ENCODE data around the gene CXXC4.

Gene CXXC4

DNA sequence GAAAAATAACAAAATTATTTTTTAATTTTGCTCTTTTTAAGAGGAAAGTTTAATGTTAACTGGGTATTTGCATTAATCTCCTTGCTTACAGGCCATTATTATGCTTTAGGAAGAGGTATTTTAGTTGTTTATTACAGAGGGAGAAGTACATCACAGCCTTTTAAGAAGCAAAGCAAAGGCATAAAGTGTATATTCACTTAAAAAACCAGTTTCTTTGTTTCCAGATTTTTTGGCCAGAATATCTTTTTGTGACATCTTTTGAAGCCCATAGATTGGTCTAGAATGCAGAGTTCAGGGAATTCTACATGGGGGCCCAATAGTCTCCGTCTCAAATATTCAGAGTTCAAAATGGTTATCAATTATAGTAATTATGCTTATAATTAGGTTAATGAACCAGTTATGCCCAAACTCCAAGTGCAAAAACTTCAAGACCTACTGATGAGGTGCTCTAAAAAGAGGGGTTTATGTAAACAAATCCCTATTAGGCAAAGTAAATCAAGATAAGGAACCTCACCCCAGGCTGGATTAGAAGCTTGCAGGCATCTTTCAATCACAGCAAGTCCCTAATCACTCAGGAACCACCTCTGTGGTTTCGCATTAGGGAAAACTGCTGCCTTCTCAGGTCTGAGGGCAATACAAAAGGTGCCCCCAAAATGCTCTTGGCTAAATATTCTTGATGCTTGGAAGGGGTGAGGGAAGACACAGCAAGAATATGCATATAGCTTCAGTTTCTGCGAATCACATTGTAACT, 1.4 kb downstream of the CXXC4 start:
- TF ChIP-seq, protein P1, sequence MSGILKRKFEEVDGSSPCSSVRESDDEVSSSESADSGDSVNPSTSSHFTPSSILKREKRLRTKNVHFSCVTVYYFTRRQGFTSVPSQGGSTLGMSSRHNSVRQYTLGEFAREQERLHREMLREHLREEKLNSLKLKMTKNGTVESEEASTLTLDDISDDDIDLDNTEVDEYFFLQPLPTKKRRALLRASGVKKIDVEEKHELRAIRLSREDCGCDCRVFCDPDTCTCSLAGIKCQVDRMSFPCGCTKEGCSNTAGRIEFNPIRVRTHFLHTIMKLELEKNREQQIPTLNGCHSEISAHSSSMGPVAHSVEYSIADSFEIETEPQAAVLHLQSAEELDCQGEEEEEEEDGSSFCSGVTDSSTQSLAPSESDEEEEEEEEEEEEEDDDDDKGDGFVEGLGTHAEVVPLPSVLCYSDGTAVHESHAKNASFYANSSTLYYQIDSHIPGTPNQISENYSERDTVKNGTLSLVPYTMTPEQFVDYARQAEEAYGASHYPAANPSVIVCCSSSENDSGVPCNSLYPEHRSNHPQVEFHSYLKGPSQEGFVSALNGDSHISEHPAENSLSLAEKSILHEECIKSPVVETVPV (CRISPR knock-in tag; IDR thresholded peaks at IDR 0.05), result no peak
- TF ChIP-seq BACH2 (CRISPR knock-in tag; IDR thresholded peaks at IDR 0.05; ENCODE audit: borderline replicate concordance) (no peak), OSR1 (CRISPR knock-in tag; IDR thresholded peaks at IDR 0.05) (no peak), SNAI2 (CRISPR knock-in tag; IDR thresholded peaks at IDR 0.05) (no peak), TCF4 (CRISPR knock-in tag; IDR thresholded peaks at IDR 0.05; ENCODE audit: borderline replicate concordance) (no peak), GLIS3 (CRISPR knock-in tag; IDR thresholded peaks at IDR 0.05) (no peak), ZFP30 (CRISPR knock-in tag; IDR thresholded peaks at IDR 0.05) (no peak), PPARA (CRISPR knock-in tag; IDR thresholded peaks at IDR 0.05; ENCODE audit: borderline replicate concordance) (no peak), ARNTL (CRISPR knock-in tag; IDR thresholded peaks at IDR 0.05; ENCODE audit: borderline replicate concordance, low read depth) (no peak)
- ATAC-seq, result no peak

DNA sequence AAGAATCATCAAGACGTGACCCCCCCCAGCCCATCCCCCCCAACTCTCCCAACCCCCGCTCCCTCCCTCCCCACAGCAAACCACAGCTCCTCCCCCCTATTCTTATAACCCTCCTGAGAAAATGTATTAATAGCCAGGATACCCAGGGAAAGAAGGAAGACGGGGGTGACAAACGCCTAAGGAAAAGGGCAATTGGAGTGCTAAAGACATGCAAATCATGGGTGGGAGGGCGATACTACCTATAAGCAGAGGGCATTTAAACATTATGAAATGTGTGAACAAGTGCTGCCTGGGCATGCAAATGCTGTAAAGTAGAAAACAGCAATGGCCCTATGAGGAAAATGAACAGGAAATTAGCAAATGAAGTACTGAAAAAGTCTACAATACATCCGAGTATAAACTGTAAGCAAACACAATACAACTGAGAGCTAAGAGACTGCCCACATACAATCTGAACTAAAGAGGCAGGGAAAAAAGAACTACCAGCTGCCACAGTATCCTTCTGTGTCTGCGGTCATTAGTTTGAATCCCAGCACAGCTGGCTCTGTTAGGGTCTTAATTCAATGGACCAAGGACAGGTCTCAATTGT, 2.4 kb downstream of the CXXC4 start:
- ATAC-seq, result peak; percentile 30; the same call in 1 of the 3 replicates
- TF ChIP-seq, protein P1 (CRISPR knock-in tag; IDR thresholded peaks at IDR 0.05), result no peak
- TF ChIP-seq, protein P2, sequence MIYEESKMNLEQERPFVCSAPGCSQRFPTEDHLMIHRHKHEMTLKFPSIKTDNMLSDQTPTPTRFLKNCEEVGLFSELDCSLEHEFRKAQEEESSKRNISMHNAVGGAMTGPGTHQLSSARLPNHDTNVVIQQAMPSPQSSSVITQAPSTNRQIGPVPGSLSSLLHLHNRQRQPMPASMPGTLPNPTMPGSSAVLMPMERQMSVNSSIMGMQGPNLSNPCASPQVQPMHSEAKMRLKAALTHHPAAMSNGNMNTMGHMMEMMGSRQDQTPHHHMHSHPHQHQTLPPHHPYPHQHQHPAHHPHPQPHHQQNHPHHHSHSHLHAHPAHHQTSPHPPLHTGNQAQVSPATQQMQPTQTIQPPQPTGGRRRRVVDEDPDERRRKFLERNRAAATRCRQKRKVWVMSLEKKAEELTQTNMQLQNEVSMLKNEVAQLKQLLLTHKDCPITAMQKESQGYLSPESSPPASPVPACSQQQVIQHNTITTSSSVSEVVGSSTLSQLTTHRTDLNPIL (CRISPR knock-in tag; IDR thresholded peaks at IDR 0.05; ENCODE audit: low read depth), result no peak
- TF ChIP-seq, protein P3, sequence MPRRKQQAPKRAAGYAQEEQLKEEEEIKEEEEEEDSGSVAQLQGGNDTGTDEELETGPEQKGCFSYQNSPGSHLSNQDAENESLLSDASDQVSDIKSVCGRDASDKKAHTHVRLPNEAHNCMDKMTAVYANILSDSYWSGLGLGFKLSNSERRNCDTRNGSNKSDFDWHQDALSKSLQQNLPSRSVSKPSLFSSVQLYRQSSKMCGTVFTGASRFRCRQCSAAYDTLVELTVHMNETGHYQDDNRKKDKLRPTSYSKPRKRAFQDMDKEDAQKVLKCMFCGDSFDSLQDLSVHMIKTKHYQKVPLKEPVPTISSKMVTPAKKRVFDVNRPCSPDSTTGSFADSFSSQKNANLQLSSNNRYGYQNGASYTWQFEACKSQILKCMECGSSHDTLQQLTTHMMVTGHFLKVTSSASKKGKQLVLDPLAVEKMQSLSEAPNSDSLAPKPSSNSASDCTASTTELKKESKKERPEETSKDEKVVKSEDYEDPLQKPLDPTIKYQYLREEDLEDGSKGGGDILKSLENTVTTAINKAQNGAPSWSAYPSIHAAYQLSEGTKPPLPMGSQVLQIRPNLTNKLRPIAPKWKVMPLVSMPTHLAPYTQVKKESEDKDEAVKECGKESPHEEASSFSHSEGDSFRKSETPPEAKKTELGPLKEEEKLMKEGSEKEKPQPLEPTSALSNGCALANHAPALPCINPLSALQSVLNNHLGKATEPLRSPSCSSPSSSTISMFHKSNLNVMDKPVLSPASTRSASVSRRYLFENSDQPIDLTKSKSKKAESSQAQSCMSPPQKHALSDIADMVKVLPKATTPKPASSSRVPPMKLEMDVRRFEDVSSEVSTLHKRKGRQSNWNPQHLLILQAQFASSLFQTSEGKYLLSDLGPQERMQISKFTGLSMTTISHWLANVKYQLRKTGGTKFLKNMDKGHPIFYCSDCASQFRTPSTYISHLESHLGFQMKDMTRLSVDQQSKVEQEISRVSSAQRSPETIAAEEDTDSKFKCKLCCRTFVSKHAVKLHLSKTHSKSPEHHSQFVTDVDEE (CRISPR knock-in tag; IDR thresholded peaks at IDR 0.05), result no peak
- no peak for TF ChIP-seq BACH2 (CRISPR knock-in tag; IDR thresholded peaks at IDR 0.05; ENCODE audit: borderline replicate concordance)
- TF ChIP-seq ZC3H10 (CRISPR knock-in tag; IDR thresholded peaks at IDR 0.05), result no peak
- TF ChIP-seq, protein P4, sequence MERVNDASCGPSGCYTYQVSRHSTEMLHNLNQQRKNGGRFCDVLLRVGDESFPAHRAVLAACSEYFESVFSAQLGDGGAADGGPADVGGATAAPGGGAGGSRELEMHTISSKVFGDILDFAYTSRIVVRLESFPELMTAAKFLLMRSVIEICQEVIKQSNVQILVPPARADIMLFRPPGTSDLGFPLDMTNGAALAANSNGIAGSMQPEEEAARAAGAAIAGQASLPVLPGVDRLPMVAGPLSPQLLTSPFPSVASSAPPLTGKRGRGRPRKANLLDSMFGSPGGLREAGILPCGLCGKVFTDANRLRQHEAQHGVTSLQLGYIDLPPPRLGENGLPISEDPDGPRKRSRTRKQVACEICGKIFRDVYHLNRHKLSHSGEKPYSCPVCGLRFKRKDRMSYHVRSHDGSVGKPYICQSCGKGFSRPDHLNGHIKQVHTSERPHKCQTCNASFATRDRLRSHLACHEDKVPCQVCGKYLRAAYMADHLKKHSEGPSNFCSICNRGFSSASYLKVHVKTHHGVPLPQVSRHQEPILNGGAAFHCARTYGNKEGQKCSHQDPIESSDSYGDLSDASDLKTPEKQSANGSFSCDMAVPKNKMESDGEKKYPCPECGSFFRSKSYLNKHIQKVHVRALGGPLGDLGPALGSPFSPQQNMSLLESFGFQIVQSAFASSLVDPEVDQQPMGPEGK (CRISPR knock-in tag; IDR thresholded peaks at IDR 0.05; ENCODE audit: borderline replicate concordance), result no peak
- TF ChIP-seq ZNF8 (CRISPR knock-in tag; IDR thresholded peaks at IDR 0.05), result no peak
- TF ChIP-seq CSDC2 (CRISPR knock-in tag; IDR thresholded peaks at IDR 0.05), result no peak
- no peak for TF ChIP-seq ZNF70 (CRISPR knock-in tag; IDR thresholded peaks at IDR 0.05)
- no peak for TF ChIP-seq GLIS3 (CRISPR knock-in tag; IDR thresholded peaks at IDR 0.05)
- no peak for TF ChIP-seq RARB (CRISPR knock-in tag; IDR thresholded peaks at IDR 0.05)

DNA sequence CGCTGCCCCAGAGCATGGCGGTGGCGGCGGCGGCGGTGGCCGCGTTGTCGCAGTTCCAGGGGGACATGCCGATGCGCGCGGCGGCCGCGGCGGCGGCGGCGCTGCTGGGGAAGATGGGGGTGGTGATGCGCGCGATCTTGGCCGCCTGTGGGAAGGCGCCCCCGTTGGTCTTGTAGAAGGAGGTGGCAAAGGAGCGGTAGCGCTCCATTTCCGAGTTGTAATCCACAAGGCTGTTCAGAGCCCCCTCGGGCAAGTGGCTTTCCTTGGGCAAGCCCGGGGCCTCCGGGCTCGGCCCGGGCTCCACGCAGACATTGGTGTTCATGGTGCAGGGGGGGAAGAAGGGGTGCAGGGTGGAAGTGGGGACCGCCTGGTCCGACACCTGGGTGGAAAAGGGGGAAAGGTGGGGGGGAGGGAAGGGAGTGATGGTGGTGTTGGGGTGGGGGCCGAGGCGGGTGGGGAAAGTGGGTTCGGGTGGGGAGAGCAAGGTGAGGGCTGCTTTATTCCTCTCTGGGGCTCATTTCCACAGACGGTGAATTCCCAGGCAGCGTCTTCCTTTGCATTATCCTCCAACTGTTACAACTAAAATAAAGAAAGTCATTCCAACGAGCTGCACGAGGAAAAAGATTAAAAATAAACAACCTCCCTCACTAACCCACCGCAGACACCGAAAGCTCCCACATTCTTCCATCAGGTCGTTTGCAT, 3.1 kb downstream of the CXXC4 start:
- TF ChIP-seq PPARA (CRISPR knock-in tag; IDR thresholded peaks at IDR 0.05; ENCODE audit: borderline replicate concordance) (no peak), TCF4 (CRISPR knock-in tag; IDR thresholded peaks at IDR 0.05; ENCODE audit: borderline replicate concordance) (no peak), ZFP3 (CRISPR knock-in tag; IDR thresholded peaks at IDR 0.05) (no peak), GLIS3 (CRISPR knock-in tag; IDR thresholded peaks at IDR 0.05) (no peak), ZNF70 (CRISPR knock-in tag; IDR thresholded peaks at IDR 0.05) (no peak), TOX (CRISPR knock-in tag; IDR thresholded peaks at IDR 0.05; ENCODE audit: borderline replicate concordance) (no peak), ISL1 (CRISPR knock-in tag; IDR thresholded peaks at IDR 0.05) (no peak), ZNF565 (CRISPR knock-in tag; conservative IDR thresholded peaks at IDR 0.05; ENCODE audit: low read depth) (no peak)
- ATAC-seq, result peak; percentile 13
